AG04449 (cell line): Measurements from ENCODE around the gene METTL16.
A peak's percentile ranks its signal among the peaks of the same experiment; 100 is the strongest.

Source experiments
- CTCF ChIA-PET: fragments of 350-600 bp; formaldehyde crosslinking; extraction: SDS; loops from one replicate; lab custom pipeline; 2021; ENCODE audit warnings: antibody characterized with exemption; lab: Yijun Ruan, JAX
- POLR2A ChIA-PET: fragments of 400-600, 350-600 bp; formaldehyde crosslinking; extraction: SDS; loops from one replicate; lab custom pipeline; 2020; ENCODE audit warnings: antibody characterized with exemption, inconsistent platforms; lab: Yijun Ruan, JAX
- DNase-seq: peaks from one replicate; pipeline ENCODE4 v3.0.0-alpha.2; 2010; ENCODE audit warnings: low read depth, low spot score
- H3K4me3 ChIP-seq: 2 replicates; pipeline ENCODE4 v1.5.1; 2011; ENCODE audit warnings: low read depth, mild to moderate bottlenecking, control low read depth, low read length
- TF ChIP-seq, protein P1 (sequence below): IDR thresholded peaks from one replicate; pipeline ENCODE4 v1.5.1; 2011; ENCODE audit warnings: mild to moderate bottlenecking, moderate library complexity, low read length, control low read depth, inconsistent platforms; ENCODE audit not compliant: insufficient read depth; ENCODE audit errors: missing control alignments

METTL16 gene

DNA sequence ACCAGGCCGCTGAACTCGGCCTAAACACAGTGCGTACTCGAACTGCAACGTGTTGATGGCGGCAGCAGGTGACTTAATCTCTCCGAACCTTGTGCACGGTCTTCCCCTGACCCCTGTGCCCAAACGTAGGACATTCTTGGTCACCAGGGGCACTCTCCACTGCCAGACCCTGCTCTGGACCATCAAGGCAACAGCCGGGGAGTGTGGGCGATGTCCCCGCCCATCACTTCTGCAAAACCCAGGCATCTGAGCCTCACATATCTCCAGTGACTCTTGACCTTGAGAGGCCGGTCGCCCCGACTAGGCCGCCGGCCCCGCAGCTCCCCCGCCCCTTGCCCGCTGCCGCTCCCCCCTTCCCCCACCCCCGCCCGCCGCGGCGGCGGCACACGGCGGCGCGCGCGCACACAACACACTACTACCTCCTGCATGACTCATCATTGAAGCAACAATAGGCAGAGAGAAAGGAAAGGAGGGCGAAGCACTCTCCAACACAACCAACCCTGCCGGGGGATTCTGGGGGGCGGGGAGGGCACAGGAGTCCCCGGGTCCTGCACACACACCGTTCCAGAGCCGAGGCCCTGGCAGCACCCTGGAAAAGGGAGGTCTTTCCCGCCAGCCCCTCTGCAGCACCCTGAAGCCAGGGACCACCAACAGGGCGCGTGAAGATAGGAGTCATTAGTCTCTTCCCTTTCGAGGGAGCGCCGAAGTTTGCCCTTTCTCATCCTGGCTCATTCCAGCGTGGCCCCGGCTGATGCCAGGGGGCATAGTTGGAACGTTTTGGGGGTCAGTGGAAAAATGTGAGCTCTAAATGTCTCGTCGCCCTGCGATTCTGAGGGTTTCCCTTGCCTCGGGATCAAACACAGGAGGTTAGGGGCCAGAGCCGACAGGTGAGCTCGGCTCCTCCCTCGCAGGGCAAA, 112.8 kb downstream of the METTL16 start:
- CTCF ChIA-PET, result interaction anchor here (1.0 to 2.3 kb wide), 7 partner anchors 14 to 38 kb away, joined by 3 to 13 read pairs (median 6); no protein-coding TSS in a partner anchor
- POLR2A ChIA-PET, result interaction anchor here (0.6 to 1.2 kb wide), 3 partner anchors 12 to 62 kb away, joined by 3 to 4 read pairs (median 3); partner anchors contain the start of gene TSR1
- H3K4me3 ChIP-seq, result peak overlapping the region; percentile 69
- DNase-seq, result no peak
- TF ChIP-seq, protein P1, sequence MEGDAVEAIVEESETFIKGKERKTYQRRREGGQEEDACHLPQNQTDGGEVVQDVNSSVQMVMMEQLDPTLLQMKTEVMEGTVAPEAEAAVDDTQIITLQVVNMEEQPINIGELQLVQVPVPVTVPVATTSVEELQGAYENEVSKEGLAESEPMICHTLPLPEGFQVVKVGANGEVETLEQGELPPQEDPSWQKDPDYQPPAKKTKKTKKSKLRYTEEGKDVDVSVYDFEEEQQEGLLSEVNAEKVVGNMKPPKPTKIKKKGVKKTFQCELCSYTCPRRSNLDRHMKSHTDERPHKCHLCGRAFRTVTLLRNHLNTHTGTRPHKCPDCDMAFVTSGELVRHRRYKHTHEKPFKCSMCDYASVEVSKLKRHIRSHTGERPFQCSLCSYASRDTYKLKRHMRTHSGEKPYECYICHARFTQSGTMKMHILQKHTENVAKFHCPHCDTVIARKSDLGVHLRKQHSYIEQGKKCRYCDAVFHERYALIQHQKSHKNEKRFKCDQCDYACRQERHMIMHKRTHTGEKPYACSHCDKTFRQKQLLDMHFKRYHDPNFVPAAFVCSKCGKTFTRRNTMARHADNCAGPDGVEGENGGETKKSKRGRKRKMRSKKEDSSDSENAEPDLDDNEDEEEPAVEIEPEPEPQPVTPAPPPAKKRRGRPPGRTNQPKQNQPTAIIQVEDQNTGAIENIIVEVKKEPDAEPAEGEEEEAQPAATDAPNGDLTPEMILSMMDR, result no peak

DNA sequence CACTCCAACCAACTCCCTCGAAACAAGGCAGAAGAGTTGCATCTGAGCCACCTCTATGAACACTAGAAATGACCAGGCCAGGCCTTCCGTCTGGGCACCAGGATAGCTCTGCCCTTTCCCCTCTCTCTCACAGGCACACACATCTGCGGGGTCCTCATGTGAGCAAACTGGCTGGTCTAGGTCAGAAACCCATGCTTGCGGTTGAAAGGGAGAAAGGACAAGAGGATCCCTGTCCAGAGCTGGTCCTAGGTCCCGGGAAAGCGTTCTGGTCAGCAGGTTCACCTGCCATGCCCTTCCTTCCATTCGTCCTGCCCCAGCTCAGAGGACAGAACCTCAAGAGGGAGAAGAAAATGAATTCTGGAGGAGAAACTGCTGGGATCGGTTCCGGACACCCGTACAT, 113.5 kb downstream of the METTL16 start:
- TF ChIP-seq, protein P1, result no peak
- ChIA-PET CTCF (interaction anchor here (1.0 to 1.9 kb wide), 4 partner anchors 15 to 38 kb away, joined by 3 to 7 read pairs (median 6); no protein-coding TSS in a partner anchor), POLR2A (interaction anchor here (0.8 kb wide), 1 partner anchor 16 kb away, joined by 4 read pairs; no protein-coding TSS in a partner anchor)
- DNase-seq, result no peak
- peak overlapping the region; percentile 69 for H3K4me3 ChIP-seq

DNA sequence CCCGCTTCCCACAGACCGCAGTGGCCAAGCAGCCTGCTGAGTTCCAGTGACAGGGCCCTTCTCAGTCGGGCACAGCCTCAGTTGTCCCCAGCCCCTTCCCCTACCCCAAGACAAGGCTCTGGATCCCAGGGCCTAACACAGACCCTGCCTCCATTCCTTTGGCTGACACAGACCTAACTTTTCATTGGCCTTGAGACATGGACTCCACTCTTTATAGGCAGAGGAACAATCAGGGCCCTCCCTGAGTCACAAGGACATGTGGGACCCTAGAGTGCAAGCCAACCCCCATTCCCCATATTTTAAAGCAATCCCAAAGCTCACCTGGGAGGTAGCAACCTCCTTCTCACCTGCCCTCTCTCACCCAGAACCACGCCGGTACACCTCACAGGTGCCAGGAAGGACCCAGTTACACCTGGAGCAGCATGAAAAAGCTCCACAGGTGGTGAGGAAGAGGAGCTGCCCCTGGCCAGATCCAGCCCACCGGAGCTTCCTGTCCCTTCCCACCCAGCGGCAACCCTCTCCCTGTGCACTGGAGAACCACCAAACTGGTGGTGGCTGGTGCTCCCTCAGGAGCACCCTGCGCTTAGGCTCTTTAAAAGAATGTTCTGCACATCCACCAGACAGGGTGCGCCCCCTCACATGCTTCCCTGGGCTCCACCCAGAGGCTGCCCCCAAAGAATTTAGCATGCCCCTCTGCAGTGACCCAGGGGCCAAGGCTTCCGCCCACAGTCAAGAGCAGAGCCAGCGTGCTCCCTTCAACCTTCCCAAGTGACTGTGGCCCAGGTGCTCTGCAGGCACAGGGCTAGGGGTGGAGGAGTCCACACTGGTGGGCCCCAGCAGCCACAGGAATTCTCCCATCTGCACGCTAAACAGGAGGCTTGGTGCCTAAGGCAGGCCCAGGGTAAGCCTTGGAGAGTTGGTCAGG, 114.2 kb downstream of the METTL16 start:
- H3K4me3 ChIP-seq, result peak overlapping the region; percentile 69
- TF ChIP-seq, protein P1, result no peak
- CTCF ChIA-PET, result interaction anchor here (1.0 to 1.9 kb wide), 4 partner anchors 14 to 37 kb away, joined by 3 to 7 read pairs (median 6); no protein-coding TSS in a partner anchor
- POLR2A ChIA-PET, result interaction anchor here (0.8 kb wide), 1 partner anchor 15 kb away, joined by 4 read pairs; no protein-coding TSS in a partner anchor
- no peak for DNase-seq

DNA sequence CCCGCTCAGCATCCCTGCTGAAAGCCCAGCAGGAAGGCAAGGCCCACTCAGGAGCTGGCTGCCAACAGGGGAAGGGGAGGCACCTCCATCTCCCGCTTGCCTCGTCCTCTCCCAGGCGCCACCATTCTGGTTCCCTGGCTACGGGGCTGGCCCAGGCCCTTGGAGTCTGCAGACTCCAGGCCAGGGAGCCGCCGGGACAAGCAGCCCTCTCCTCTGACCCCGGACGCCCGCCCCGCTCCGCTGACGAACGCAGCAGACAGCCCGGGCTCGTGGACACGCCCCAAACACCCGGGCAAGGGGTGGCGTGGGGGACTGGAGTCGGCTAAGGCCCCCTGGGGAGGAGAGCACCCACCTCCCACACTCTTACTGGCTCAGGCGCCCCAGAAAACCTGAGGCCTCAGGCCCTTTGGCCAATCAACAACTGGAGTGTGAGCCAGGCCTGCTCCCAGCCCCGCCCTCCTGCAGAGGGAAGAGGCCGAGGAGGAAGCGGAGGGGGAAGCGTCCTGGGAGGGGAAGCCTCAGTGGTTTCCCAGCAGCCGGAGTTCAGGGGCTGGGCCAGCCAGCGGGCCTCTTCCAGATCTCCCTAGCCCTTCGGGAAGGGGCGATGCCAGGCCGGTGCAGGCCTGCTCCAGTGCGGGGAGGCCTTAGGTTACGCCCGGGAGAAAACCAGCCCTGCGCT, 115.0 kb downstream of the METTL16 start:
- H3K4me3 ChIP-seq, result peak overlapping the region; percentile 57
- DNase-seq, result peak; percentile 94
- TF ChIP-seq, protein P1, result no peak
- ChIA-PET POLR2A (no interaction called here), CTCF (interaction anchor here (1.7 to 1.9 kb wide), 4 partner anchors 13 to 19 kb away, joined by 4 to 7 read pairs (median 6); no protein-coding TSS in a partner anchor)

DNA sequence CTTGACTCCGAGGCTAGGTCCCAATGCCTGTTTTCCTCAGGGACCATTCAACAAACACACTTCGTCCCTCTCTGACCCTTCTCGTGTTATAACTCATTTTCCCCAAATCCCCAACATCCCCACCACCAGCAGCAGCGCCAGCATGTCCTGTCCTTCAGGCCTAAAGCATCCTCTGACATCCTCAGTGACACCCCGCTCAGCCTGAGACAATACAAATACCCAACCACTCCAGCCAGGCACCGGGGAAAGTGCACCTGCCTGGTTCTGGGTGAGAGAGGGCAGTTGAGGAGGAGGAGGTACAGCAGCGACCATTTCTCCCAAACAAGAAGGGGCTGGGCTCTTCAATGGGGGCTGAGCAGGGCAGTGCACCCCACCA, 115.5 kb downstream of the METTL16 start:
- CTCF ChIA-PET, result interaction anchor here (0.9 to 1.7 kb wide), 2 partner anchors 14 to 20 kb away, joined by 3 to 5 read pairs; no protein-coding TSS in a partner anchor

More for the DNA sequence above, 115.5 kb downstream of the METTL16 start:
- POLR2A ChIA-PET, result no interaction called here
- TF ChIP-seq, protein P1, result no peak
- DNase-seq, result no peak
- peak overlapping the region; percentile 57 for H3K4me3 ChIP-seq
